Measurements from ENCODE around the gene SRSF8. TPM values are rescaled to one million over a fixed set of nuclear protein-coding genes. Genes with fewer than 3 reads are reported as not detected.

The SRSF8 gene
- total and polyA plus RNA-seq, 2 donors (not counting 3 experiments of a cell fraction or from before 2014, with no cell fraction given) = 21.9 to 31.3 TPM

DNA sequence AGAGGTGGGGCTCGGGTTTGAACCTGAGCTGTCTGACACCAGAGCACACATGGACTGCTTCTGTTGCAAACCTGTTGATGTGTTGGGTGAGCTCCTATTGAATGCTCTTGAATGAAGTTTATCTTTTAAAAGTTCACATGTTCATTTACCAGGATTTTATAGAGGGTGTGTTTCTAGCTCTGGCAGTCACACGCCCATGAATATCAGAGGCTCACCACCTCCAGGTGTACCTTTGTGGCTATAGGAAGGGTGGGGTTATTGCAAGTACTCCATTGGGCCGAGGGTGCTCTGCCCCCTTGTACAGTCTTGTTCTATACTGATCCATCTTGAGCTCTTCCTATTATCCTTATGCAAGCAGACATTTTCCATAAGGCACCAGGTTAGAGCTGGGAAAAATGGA is 32.1 kb downstream of the SRSF8 start:
- CTCF ChIA-PET = interaction anchor here (0.9 to 1.6 kb wide), 4 partner anchors 9 to 32 kb away, joined by 3 to 7 read pairs (median 4); partner anchors contain the start of genes ENDOD1 and SRSF8
- no peak for FAIRE-seq
- no TSS peak for BruUV-seq (replicated peaks)

More for the DNA sequence above, 32.1 kb downstream of the SRSF8 start:
- Histone ChIP-seq H2AFZ (ENCODE audit: low read depth, low read length) (no peak overlapping the region), H3K27ac (ENCODE audit: insufficient read depth, low read depth, low read length) (no peak overlapping the region), H3K9me1 (replicated peaks; ENCODE audit: control insufficient read depth, extremely low read depth, insufficient read depth, low read length) (no peaks in the 10 kb centered on the region), H3K27me3 (ENCODE audit: control insufficient read depth in 2 of 2, insufficient read depth in 2 of 2, low read length in 2 of 2) (no peaks in the 10 kb centered on the region), H4K20me1 (replicated peaks; ENCODE audit: control insufficient read depth, extremely low read depth, insufficient read depth, low read length) (no peaks in the 10 kb centered on the region), H3K79me2 (ENCODE audit: control insufficient read depth, insufficient read depth, low read length) (no peaks in the 10 kb centered on the region), H3K36me3 (ENCODE audit: control insufficient read depth in 2 of 2, extremely low read depth in 1 of 2, insufficient read depth in 2 of 2, low read length in 2 of 2) (no peaks in the 10 kb centered on the region), H3K4me2 (ENCODE audit: insufficient read depth, low read length) (no peak overlapping the region), H3K9ac (replicated peaks; ENCODE audit: extremely low read depth, insufficient read depth, low read length) (no peak overlapping the region), H3K9me3 (replicated peaks; ENCODE audit: control insufficient read depth, insufficient read depth, low read length) (no peaks in the 10 kb centered on the region), H3K4me1 (ENCODE audit: control insufficient read depth, extremely low read depth, insufficient read depth, low read length) (peaks cover 8% of the 10 kb centered on the region), H3K4me3 (replicated peaks in 1 of 3; ENCODE audit: insufficient read depth in 1 of 3, low read depth in 1 of 3, low read length in 3 of 3) (no peak overlapping the region)
- POLR2A ChIA-PET = interaction anchor here (1.1 kb wide), 1 partner anchor 9 kb away, joined by 3 read pairs; the partner anchor contains the start of gene ENDOD1
- DNase-seq (ENCODE audit: low read depth, low spot score) = no peak
- intact Hi-C loops (cut with micrococcal nuclease) (no loop called here), dilution Hi-C loops (cut with MboI; ENCODE audit: extremely low pct_ligation_motif_present, low sequenced_read_pairs) (no loop called here)
- TF ChIP-seq, protein P1, sequence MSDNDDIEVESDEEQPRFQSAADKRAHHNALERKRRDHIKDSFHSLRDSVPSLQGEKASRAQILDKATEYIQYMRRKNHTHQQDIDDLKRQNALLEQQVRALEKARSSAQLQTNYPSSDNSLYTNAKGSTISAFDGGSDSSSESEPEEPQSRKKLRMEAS (IDR thresholded peaks at IDR 0.05; ENCODE audit: insufficient read depth, insufficient read length) = no peak
- TF ChIP-seq POLR2A (IDR thresholded peaks at IDR 0.05; ENCODE audit: low read depth, low read length) (no peak), EZH2 (IDR thresholded peaks at IDR 0.05; ENCODE audit: borderline replicate concordance, low read depth, low read length, severe bottlenecking) (no peak), POLR2AphosphoS5 (IDR thresholded peaks at IDR 0.05; ENCODE audit: insufficient read depth, low read depth, low read length) (no peak), FOS (IDR thresholded peaks at IDR 0.05; ENCODE audit: borderline replicate concordance, insufficient read depth, low read length) (no peak), JUN (IDR thresholded peaks at IDR 0.05; ENCODE audit: borderline replicate concordance, insufficient read depth, insufficient read length, low read depth) (no peak), MYC (IDR thresholded peaks at IDR 0.05; ENCODE audit: low read depth, low read length) (no peak), GATA2 (IDR thresholded peaks at IDR 0.05; ENCODE audit: insufficient read depth, insufficient read length, low read depth, low read length) (no peak)
- TF ChIP-seq, protein P2, sequence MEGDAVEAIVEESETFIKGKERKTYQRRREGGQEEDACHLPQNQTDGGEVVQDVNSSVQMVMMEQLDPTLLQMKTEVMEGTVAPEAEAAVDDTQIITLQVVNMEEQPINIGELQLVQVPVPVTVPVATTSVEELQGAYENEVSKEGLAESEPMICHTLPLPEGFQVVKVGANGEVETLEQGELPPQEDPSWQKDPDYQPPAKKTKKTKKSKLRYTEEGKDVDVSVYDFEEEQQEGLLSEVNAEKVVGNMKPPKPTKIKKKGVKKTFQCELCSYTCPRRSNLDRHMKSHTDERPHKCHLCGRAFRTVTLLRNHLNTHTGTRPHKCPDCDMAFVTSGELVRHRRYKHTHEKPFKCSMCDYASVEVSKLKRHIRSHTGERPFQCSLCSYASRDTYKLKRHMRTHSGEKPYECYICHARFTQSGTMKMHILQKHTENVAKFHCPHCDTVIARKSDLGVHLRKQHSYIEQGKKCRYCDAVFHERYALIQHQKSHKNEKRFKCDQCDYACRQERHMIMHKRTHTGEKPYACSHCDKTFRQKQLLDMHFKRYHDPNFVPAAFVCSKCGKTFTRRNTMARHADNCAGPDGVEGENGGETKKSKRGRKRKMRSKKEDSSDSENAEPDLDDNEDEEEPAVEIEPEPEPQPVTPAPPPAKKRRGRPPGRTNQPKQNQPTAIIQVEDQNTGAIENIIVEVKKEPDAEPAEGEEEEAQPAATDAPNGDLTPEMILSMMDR (IDR thresholded peaks at IDR 0.05; ENCODE audit: extremely low read depth in 1 of 2, insufficient read depth in 1 of 2, low read depth in 1 of 2, low read length in 2 of 2) = no peak
